Ecto neural progenitor cell (in vitro differentiated cells): Measurements from ENCODE around the gene RASA2.
A peak's percentile ranks its signal among the peaks of the same experiment; 100 is the strongest.
"Not testable (repeated sequence)": the region's sequence is repeated elsewhere in the genome, so short reads cannot be mapped to it uniquely, and the experiment has no call there.

Experiments used
- DNase-seq: peaks from one replicate; pipeline ENCODE4 v3.0.0-alpha.2; 2018; ENCODE audit warnings: low spot score

The RASA2 gene

GRCh38 chr3:141578202-141578973 is 91.6 kb downstream of the RASA2 start:
- no peak for DNase-seq

GRCh38 chr3:141594357-141594756 is 107.5 kb downstream of the RASA2 start:
- no peak for DNase-seq

GRCh38 chr3:141597931-141598330 is 111.1 kb downstream of the RASA2 start:
- DNase-seq: no peak

GRCh38 chr3:141600331-141600730 is 113.5 kb downstream of the RASA2 start:
- DNase-seq: no peak

- DNase-seq: no peak
Observed at GRCh38 chr3:141602706-141603105, 115.9 kb downstream of the RASA2 start.

- no peak for DNase-seq
Observed at GRCh38 chr3:141603473-141604035, 116.7 kb downstream of the RASA2 start.

GRCh38 chr3:141605883-141606282 is 119.1 kb downstream of the RASA2 start:
- DNase-seq: no peak

- no peak for DNase-seq
Observed at GRCh38 chr3:141608438-141608837, 121.6 kb downstream of the RASA2 start.

GRCh38 chr3:141610939-141611338 is 124.1 kb downstream of the RASA2 start:
- DNase-seq: no peak

GRCh38 chr3:141618103-141618910 is 131.5 kb downstream of the RASA2 start:
- no peak for DNase-seq

- no peak for DNase-seq
Observed at GRCh38 chr3:141618938-141619337, 132.1 kb downstream of the RASA2 start.

GRCh38 chr3:141619450-141619849 is 132.6 kb downstream of the RASA2 start:
- DNase-seq: no peak

GRCh38 chr3:141623691-141624090 is 136.9 kb downstream of the RASA2 start:
- no peak for DNase-seq

GRCh38 chr3:141625506-141625905 is 138.7 kb downstream of the RASA2 start:
- no peak for DNase-seq

GRCh38 chr3:141628334-141628733 is 141.5 kb downstream of the RASA2 start:
- DNase-seq: not testable (repeated sequence)

- not testable (repeated sequence) for DNase-seq
Observed at GRCh38 chr3:141628868-141629441, 142.1 kb downstream of the RASA2 start.

- DNase-seq: no peak
Observed at GRCh38 chr3:141629976-141630375, 143.1 kb downstream of the RASA2 start.

GRCh38 chr3:141632779-141633374 is 146.1 kb downstream of the RASA2 start:
- no peak for DNase-seq

GRCh38 chr3:141642215-141642614 is 155.4 kb downstream of the RASA2 start:
- DNase-seq: no peak

- DNase-seq: no peak
Observed at GRCh38 chr3:141643391-141643790, 156.6 kb downstream of the RASA2 start.

- DNase-seq: no peak
Observed at GRCh38 chr3:141643796-141644195, 157.0 kb downstream of the RASA2 start.

- DNase-seq: peak; percentile 80
Observed at GRCh38 chr3:141644931-141645330, 158.1 kb downstream of the RASA2 start.
